ENCODE data around the gene FMN1.
"Not testable (repeated sequence)": the region's sequence is repeated elsewhere in the genome, so short reads cannot be mapped to it uniquely, and the experiment has no call there.

The FMN1 gene

DNA sequence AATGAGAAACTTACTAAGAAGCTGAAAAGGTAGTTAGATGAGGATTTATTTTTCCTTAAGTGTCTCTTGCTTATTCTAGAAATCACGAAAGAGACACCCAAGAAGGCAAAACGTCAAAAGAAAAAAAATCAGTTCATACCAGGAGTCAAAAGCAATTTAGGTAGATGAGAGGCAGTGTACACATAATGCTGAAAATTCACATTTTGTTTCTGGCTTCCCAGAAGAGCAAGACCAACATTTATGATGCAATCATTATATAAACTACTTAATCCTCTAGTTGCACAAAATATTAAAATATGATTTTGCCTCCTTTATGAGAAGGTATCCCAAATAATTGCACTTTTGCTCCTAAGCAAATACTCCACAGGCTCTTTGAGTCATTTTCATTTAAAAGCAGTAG lies 228.0 kb downstream of the FMN1 start:
- no peak for DNase-seq (ENCODE audit: low read depth)

DNA sequence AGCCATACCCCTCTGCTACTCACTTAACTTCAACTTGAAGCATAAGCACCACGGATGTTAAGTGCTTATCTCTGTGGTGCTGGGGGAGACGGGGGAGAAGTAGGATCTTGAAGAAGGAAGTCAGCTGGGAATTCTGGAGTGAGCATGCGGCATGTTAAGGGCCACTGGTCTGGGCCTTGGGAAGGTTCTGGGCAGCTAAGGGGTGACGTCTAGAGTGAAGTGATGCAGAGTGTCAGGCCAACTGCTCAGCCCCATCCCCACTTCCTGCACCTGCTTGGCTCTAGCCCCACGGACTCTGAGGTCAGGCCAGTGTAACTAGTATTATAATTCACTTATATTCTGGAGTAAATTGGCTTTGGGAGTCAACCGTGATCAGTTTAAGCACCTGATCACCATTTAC lies 228.6 kb downstream of the FMN1 start:
- DNase-seq (ENCODE audit: low read depth): no peak

DNA sequence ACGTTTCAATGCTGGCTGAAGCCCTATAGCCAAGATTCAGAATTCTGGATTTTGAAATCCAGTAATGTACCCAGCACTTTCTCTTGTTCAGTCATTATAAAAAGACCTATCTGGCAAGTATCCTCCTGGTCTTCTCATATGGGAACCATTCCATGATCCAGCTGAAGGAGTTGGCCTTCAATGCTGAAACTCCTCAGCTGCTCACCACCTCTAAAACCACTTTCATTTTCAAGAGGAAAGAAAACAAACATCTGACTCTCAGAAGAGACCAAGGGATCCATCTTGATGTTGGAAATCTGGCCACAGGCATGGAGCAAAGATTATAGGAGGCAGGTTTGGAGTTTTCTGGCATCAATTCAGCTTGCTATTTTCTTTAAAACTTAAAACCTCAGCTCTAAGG lies 235.4 kb downstream of the FMN1 start:
- DNase-seq (ENCODE audit: low read depth): no peak

DNA sequence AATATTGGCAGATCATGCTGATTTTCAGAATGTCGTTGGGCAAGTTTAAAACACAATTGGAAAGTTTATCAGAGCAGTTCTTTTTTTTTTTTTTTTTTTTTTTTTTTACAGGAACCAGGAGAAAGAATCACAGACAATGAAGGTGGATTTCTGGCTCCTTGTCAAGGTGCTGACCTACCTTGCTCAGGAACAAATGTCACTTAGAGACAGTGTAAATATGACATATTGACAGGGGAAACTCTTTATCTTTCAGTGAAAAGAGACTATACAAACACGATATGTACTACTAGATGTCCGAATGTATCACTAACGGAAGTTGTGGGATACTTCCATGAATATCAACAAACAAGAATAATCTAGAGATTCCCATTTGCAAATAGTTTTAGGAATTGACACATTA lies 237.3 kb downstream of the FMN1 start:
- no peak for DNase-seq (ENCODE audit: low read depth)

DNA sequence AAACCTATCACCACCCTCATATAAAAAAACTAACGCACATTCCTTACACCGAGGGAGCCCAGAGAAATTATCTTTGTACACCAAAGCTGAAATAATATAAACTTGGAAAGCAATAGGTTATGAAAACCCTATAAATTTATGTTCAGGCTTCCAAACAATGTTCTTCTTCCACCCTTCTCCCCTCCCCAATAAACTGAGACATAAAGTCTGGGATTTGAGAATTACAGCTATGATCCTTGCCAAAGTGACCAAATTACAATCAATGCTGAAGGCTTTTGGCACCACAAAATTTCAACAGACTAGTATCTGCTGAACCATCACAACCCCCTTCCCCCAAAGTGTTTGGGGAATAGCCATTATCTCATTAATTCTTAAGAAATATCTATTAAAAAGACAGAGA lies 237.8 kb downstream of the FMN1 start:
- DNase-seq (ENCODE audit: low read depth): no peak

DNA sequence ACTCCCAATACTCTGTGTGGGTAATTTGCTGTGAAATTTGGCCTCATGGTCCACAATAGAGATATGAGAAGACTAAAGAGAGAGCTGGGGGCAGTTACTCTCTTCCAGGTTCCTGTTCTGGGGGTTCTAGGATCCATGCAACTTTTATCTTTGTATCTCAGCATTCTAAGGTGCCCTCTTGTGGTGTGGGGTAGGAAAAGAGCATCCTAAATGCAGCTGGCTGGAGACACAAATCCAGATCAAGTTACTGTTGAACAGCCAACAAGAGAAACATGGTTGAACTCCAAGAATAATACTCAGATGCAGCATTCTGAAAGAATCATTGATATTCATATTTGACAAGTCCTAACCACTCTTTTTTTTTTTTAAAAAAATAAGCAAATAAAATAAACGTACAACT lies 238.5 kb downstream of the FMN1 start:
- DNase-seq (ENCODE audit: low read depth): no peak

DNA sequence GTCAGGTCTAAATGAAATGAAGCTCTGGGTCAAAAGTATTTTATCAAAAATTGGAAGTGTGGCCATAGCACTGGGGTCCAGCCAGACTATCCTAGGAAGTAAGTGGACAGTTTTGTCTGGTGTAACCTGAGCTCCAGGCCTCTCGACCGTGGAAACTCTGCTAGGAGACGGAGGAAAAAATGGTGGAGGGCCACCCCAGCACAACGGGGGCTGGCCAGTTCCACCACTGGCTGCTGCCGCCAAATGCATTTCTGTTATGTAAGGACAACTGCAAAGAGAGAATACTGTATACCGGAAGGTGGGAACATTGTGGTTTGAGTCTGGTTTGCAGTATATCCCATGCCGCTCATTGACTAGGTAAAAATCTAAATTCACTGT lies 241.0 kb downstream of the FMN1 start:
- DNase-seq (ENCODE audit: low read depth): no peak

DNA sequence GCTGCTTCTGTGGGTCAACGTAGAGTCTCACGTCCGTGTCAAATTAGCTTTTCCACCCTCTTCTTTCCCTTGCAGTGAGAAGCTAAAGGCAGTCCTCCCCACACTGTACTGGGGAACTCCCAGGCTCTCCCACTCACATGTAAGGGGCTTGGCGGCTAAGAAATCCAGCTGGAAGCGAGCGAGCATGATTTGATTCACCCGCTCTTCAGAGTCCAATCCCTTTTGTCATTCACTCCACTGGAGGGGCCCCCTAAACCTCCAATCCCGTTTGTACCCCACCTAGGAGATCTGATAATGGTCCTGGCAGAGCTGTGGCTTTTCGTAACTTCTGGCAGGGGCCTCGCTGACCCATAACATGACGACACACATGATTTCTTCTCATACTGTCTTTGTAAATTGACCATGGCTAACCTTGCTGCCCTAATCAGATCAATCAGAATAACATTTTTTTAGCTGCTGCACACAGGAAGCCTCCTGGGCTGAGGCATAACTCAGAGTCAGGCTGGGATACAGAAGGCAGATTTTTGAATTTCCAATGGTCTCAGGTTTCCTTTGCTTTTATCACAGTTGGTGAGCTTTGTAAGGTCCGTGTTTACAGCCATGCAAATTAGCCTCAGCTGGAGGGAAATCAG lies 241.5 kb downstream of the FMN1 start:
- no peak for DNase-seq (ENCODE audit: low read depth)

DNA sequence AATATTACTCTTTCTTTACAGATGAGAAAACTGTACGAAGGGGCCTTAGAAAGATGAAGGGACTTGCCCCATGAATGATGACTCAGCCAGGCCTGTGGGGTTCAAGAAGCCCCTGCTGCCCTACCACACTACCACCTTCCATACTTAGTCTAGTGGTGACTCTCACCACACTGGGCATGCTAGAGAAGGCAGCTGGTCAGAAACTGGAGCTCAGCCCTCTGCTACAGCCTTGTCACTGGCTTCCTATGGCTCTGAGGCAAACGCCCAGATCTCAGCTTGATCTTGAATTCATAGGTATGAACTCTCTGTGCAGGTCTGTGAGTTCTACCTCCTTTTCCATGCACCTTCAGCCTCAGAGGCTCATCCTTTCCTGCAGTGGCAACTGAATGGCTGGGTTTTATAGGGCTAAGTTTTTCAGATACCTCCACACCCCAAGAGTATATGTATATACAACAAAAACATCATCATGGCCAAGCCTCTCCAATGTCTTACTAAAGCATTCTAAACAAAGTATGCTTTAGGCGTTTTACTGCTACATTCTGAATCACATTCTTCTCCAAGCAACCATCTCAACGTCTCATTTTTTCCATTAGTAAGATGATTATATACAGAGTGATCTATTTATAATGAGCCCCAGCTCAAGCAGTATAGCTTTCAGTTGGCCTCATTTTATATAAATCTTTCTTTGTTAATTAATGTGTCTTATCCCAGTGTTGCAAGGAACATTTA lies 242.6 kb downstream of the FMN1 start:
- DNase-seq (ENCODE audit: low read depth): no peak

DNA sequence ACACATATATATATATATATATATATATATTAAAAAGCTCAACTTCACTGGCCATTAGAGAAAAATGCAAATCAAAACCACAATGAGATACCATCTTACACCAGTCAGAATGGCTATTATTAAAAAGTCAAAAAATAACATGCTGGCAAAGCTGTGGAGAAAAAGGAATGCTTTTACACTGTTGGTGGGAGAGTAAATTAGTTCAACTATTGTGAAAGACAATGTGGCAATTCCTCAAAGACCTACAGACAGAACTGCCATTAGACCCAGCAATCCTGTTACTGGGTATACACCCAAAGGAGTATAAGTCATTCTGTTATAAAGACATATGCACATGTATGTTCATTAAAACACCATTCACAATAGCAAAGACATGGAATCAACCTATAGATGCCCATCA lies 244.5 kb downstream of the FMN1 start:
- not testable (repeated sequence) for DNase-seq (ENCODE audit: low read depth)

DNA sequence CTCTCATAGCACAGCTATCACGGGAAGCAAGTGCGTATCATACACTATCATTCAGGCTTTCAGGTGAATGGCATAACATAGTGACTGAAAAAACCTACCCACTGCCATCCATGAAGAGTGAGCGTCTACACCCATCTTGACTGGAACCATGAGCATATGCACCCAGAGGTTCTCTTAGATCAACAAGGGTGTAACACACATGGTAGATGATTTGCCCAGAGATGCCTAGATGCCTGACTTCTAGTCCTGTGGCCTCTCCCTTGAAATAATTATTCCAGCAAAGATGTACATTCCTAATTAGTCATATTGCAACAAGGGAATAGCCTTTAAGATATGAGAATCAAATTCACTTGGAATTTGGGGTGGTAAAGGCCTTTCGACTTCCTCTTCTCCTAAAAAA lies 248.3 kb downstream of the FMN1 start:
- no peak for DNase-seq (ENCODE audit: low read depth)

DNA sequence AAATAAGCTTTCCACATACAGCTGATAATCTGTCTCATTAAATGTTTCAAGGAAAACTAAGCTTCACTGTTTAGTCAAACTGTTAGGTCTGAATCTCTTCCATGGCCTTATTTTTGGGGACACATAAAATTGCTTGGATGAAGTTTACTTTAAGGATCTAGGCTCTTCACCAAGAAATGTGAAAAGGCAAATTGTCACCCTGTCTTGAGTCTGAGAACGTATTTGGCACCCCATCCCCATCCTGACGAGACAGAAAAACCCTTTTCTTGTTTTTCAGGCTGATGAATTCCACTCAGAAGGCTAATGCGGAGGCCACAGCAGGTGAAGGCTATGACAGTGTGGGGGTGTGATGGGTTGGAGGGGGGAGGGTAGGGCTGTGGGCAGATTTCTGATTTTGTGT lies 250.1 kb downstream of the FMN1 start:
- DNase-seq (ENCODE audit: low read depth): no peak

DNA sequence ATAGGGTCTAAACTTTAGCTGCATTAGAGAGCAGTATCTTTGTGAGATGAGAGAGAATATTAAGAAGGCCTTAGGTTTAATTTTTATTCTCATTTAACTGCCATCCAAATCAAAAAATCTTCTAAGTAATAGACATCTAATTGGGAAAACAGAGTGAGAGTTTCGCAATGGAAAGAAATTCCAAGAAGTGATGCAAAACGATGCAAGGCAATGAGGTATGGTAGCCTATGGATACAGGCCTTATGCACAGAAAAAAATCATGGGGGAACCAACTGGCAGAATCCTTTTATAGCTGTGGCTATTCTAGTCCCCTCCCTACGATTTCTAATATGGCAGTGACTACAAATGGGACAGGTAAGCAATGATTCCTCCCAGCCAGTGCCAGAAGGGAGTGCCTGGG lies 250.8 kb downstream of the FMN1 start:
- DNase-seq (ENCODE audit: low read depth): no peak

DNA sequence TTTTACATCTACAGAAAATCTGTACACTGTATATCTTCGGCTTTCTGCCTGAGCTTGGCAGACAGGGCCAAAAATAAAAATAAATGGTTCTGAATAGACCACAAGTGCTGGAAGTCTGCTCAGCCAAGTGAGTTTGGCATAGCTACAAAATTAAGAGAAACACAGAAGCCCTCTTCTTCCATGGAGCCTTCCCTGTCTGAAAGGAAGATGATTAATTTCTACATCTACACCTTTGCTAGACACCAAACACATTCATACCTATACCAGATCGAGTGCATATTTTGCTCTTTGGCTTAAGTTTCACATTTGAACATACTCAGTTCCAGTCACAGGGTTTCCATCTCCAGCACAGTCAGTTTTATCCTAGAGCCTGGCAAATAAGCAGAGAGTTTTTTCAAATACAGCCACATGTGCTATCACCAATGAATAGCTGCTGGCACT lies 252.1 kb downstream of the FMN1 start:
- DNase-seq (ENCODE audit: low read depth): no peak

DNA sequence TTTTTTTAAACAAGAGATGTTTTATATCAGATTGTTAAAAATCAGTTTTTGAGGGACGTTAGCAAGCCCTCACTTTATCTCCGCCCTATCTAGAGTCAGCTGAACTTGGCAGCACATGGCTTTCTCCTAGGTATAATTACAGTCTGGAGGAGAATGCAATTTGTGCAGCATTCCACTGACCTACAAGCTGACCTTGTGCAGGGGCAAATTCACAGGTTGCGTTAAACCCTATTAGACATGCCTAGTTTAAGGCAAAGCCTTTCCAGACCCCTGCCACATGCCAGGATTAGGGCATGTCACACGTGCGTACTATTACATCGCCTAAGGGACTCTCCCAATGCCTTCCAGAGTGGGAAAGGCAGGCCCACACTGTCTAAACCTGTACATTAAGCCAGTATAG lies 252.7 kb downstream of the FMN1 start:
- no peak for DNase-seq (ENCODE audit: low read depth)

DNA sequence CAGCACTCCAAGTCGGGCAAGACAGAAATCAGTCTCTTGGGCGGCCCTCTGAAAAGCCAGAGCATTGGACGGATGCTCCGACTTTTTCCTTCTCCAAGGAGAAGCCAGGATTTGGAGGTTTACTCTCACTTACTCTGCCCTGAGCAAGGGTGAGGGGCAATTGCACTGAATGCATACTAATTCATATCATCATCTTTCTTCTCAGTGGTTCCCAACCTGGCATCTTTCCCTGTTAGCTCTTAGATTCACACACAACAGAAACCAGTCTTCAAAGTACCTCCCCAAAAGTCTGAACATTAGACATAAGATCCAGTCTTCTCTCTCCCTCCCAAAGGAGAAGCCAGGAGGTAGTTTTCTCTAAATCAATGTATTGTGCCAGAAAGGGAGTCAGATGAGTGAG lies 257.5 kb downstream of the FMN1 start:
- DNase-seq (ENCODE audit: low read depth): no peak

DNA sequence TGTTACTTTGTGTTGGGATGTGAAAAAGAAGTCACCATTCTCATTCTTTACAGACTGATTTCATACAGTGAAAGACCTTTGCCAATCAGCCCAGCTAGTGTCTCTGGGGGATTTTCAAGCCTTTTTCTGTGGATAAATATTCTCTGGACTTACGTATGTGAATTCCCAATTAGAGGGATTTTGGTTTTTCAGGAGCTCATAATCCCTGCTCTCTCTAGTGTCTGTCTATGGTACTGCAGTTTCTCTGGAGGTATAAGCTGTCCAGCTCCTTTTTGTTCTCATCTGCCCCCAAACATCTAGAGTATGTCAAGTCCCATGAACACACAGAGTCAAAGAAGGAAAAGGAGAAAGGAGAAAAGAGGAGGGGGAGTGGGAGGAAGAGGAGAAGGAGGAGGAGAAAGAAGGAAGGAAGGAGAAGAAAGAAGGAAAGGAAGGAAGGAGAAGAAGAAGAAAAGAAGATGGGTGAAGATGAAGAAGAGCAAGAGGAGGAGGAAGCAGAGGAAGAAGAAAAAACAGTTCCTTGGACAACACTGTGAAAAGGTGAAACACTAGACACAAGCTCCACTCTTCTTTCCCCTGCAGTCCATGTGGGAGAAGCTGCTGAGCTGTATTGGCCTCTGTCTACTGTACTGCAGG lies 258.1 kb downstream of the FMN1 start:
- DNase-seq (ENCODE audit: low read depth): no peak

DNA sequence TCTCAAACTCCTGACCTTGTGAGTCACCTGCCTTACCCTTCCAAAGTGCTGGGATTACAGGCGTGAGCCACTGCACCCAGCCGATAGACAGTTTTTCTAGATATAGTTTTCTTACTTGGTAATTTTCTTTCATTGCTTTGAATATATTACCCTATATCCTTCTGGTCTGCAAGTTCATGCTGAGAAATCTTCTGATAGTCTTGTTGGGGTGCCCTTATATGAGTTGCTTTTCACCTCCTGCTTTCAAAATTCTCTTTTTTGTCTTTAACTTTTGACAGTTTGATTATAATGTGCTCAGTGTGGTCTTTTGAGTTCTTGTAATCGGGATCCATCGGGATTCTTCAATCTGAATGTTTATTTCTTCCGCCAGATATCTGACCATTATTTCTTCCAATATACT lies 259.4 kb downstream of the FMN1 start:
- DNase-seq (ENCODE audit: low read depth): no peak

DNA sequence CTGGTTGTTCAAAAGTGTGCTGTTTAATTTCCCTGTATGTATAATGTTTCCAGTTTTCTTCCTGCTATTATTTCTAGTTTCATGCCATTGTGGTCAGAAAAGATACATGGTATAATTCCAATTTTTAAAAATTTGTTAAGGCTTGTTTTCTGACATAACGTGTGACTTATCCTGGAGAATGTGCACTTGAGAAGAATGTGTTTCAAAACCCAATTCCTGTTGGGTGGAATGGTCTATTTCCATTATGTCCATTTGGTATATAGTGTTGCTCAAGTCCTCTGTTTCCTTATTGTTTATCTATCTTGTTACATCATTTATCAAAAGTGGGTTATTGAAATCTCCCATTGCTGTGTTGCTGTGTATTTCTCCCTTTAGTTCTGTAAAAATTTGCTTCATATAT lies 261.3 kb downstream of the FMN1 start:
- no peak for DNase-seq (ENCODE audit: low read depth)

DNA sequence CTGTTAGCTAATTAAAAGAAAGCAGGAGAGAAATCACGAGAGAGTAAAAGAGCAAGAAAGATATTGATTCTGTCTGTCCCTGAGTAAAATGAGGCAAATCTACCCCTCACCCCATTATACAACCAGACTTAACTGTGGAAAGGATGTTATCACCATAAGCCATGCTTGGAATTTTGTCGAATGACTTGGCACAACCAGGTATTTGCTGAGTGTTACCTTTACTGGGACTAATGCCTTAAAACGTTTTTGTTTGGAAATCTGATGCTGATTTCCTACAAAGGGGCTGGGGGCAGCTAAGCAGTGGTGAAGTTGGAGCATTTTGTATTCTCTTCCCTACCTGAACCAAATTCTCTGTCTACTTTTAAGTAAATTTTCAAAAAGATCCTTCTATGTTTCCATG lies 265.6 kb downstream of the FMN1 start:
- no peak for DNase-seq (ENCODE audit: low read depth)

DNA sequence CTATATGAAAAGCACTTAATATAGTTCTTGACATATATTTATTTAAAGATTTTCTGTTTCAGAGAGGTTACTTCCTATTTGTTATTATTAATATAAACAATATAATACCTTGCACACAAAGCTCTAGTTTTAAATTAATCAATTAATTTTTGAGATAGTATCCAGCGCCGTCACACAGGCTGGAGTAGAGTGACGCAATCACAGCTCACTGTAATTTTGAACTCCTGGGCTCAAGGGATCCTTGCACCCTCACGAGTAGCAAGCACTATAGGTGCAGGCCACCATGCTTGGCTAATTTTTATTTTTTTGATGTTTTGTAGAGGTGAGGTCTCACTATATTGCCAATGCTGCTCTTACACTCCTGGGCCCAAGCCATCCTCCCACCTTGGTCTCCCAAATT lies 267.4 kb downstream of the FMN1 start:
- DNase-seq (ENCODE audit: low read depth): no peak

DNA sequence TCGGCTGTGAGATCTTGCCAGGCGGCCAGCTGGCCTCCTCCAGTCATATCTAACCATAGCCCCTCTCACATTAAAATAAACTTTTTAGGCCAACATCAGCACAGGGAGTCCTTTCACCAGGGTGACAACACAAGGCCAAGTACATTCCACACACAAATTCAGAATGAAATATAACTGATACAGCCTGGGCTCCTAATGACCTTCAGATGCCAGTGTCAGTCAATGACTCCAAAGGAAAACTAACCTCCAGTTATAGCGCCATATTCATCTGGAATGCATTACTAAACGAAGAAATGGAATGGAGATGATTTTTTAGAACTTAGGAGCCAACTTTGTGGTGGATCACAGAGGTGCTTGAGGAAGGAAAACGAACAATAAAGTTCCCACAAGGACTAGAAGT lies 271.3 kb downstream of the FMN1 start:
- DNase-seq (ENCODE audit: low read depth): no peak

DNA sequence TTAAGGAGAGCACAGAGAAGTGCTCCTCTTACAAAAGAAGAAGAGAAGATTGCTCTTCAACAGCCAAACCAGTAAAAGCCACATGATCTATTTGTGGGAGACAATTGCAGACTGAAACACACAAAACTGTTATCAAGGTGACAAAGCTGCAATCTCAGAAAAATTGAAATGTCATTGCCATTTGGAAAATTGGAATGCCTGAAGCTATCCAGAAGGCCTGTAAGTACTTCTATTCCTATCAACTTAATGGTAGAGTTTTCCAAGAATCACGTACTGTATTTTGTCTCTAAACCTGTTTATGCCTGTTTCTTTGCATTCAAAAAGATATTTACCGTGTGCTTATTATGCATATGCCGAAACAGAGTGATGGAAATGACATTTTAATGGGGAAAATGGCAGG lies 272.0 kb downstream of the FMN1 start:
- no peak for DNase-seq (ENCODE audit: low read depth)

Data from activated T-helper 9 cell treated with anti-CD3 and anti-CD28 coated beads, Interleukin-2, amount 50 U/mL, for 16 hours (primary cell).